H1 (cell line): Measurements from ENCODE around the gene MBLAC2. TPM values are rescaled to one million over a fixed set of nuclear protein-coding genes. Genes with fewer than 3 reads are reported as not detected.

Experiments
- CTCF ChIA-PET: fragments of 300-600 bp; sonication (Branson Sonifier 250); formaldehyde crosslinking; loops from one replicate; lab custom pipeline; 2021; ENCODE audit not compliant: partially characterized antibody; lab: Charles Lee
- POLR2A ChIA-PET: fragments of 300-600 bp; sonication (Branson Sonifier 250); formaldehyde crosslinking; loops from one replicate; lab custom pipeline; 2021; ENCODE audit warnings: inconsistent platforms; ENCODE audit not compliant: partially characterized antibody; lab: Charles Lee
- DNase-seq, 2 experiments: peaks; one replicate each; pipeline versions ENCODE4 v3.0.0 to v3.0.0-alpha.2; 2010 to 2022; ENCODE audit warnings: low spot score in 2 of 2, low read depth in 1 of 2, mixed read lengths in 1 of 2
- FAIRE-seq: peaks from 2 replicates; lab custom pipeline; 2011; peaks lifted over from hg19 to GRCh38; lab: Jason Lieb, UNC
- H2AFZ ChIP-seq: 2 replicates; pipeline ENCODE4 v1.8.1; 2012; ENCODE audit warnings: low read length, inconsistent platforms
- H2AK5ac ChIP-seq: 2 replicates; pipeline ENCODE4 v1.6.1; 2013; ENCODE audit warnings: low read depth, low read length
- H2BK120ac ChIP-seq: replicated peaks from 2 replicates; pipeline ENCODE3; 2013; ENCODE audit warnings: low read depth, low read length, inconsistent platforms
- H2BK12ac ChIP-seq: 2 replicates; pipeline ENCODE4 v1.6.1; 2013; ENCODE audit warnings: low read depth, low read length
- H2BK15ac ChIP-seq: 2 replicates; pipeline ENCODE4 v1.6.1; 2013; ENCODE audit warnings: low read length
- H2BK20ac ChIP-seq: 2 replicates; pipeline ENCODE4 v1.6.1; 2013; ENCODE audit warnings: low read length
- H2BK5ac ChIP-seq: 2 replicates; pipeline ENCODE4 v1.6.1; 2013; ENCODE audit warnings: low read depth, low read length
- H3K14ac ChIP-seq: 2 replicates; pipeline ENCODE4 v1.6.1; 2013; ENCODE audit warnings: inconsistent platforms; ENCODE audit not compliant: insufficient read length
- H3K18ac ChIP-seq: 2 replicates; pipeline ENCODE4 v1.6.1; 2013; ENCODE audit warnings: low read length; ENCODE audit errors: extremely low read depth
- H3K23ac ChIP-seq: 2 replicates; pipeline ENCODE4 v1.6.1; 2013; ENCODE audit warnings: inconsistent platforms; ENCODE audit not compliant: insufficient read length
- H3K23me2 ChIP-seq: 2 replicates; pipeline ENCODE4 v1.6.1; 2013; ENCODE audit warnings: low read depth, low read length
- H3K27ac ChIP-seq: 2 replicates; pipeline ENCODE4 v1.6.1; 2011; ENCODE audit warnings: low read depth, low read length, inconsistent platforms
- H3K27me3 ChIP-seq, 4 experiments: replicated peaks in 1 of 4; 1 replicate in 1 of 4; 2 replicates in 3 of 4; pipeline versions ENCODE4 v1.6.1 to v1.8.1; 2011 to 2013; ENCODE audit warnings: low read length in 3 of 4, mild to moderate bottlenecking in 3 of 4, inconsistent platforms in 2 of 4, mixed read lengths in 2 of 4, moderate library complexity in 1 of 4; ENCODE audit not compliant: control insufficient read depth in 3 of 4, insufficient read depth in 3 of 4; ENCODE audit errors: extremely low read depth in 1 of 4
- H3K36me3 ChIP-seq, 4 experiments: 2 replicates each; pipeline versions ENCODE4 v1.6.1 to v1.8.1; 2011 to 2013; ENCODE audit warnings: mild to moderate bottlenecking in 4 of 4, low read length in 3 of 4, moderate library complexity in 2 of 4, control low read depth in 1 of 4, inconsistent platforms in 1 of 4; ENCODE audit not compliant: insufficient read depth in 4 of 4, control insufficient read depth in 2 of 4
- H3K4ac ChIP-seq: replicated peaks from 2 replicates; pipeline ENCODE3; 2013; ENCODE audit warnings: low read length, low read depth, mixed read lengths, inconsistent platforms; ENCODE audit not compliant: insufficient read length
- H3K4me1 ChIP-seq, 4 experiments: replicated peaks in 1 of 4; 1 replicate in 1 of 4; 2 replicates in 3 of 4; pipeline versions ENCODE4 v1.6.1 to v1.8.1; 2011 to 2013; ENCODE audit warnings: low read length in 3 of 4, inconsistent platforms in 2 of 4, mixed read lengths in 1 of 4; ENCODE audit not compliant: insufficient read depth in 4 of 4, control insufficient read depth in 3 of 4
- H3K4me2 ChIP-seq, 2 experiments: 2 replicates each; pipeline versions ENCODE4 v1.6.1 to v1.8.1; 2011 to 2013; ENCODE audit warnings: low read depth in 2 of 2, low read length in 2 of 2, control low read depth in 1 of 2, inconsistent platforms in 1 of 2, mild to moderate bottlenecking in 1 of 2; ENCODE audit not compliant: insufficient read depth in 1 of 2
- H3K4me3 ChIP-seq, 4 experiments: fragments of 200-600, 300-600 bp in 1 of 4; sonication (generic), shearing (Covaris generic), sonication (Bioruptor Twin) in 1 of 4; 2 replicates each; pipeline versions ENCODE4 v1.5.1 to v1.8.1; 2011 to 2016; ENCODE audit warnings: low read length in 4 of 4, low read depth in 3 of 4, control low read depth in 2 of 4, inconsistent platforms in 2 of 4, mild to moderate bottlenecking in 2 of 4, mixed read lengths in 1 of 4, moderate library complexity in 1 of 4; ENCODE audit not compliant: insufficient read depth in 2 of 4; ENCODE audit errors: extremely low read depth in 1 of 4
- H3K56ac ChIP-seq: replicated peaks from 2 replicates; pipeline ENCODE3; 2013; ENCODE audit warnings: low read depth, mild to moderate bottlenecking, mixed read lengths, low read length, inconsistent platforms; ENCODE audit not compliant: insufficient read length
- H3K79me1 ChIP-seq: 2 replicates; pipeline ENCODE4 v1.6.1; 2013; ENCODE audit warnings: low read depth, low read length, control low read depth
- H3K79me2 ChIP-seq, 2 experiments: 2 replicates each; pipeline versions ENCODE4 v1.6.1 to v1.8.1; 2012 to 2013; ENCODE audit warnings: low read length in 2 of 2, mild to moderate bottlenecking in 2 of 2, inconsistent platforms in 1 of 2; ENCODE audit not compliant: insufficient read depth in 2 of 2, control insufficient read depth in 1 of 2
- H3K9ac ChIP-seq, 4 experiments: replicated peaks in 1 of 4; 1 replicate in 1 of 4; 2 replicates in 3 of 4; pipeline versions ENCODE4 v1.6.1 to v1.8.1; 2011 to 2013; ENCODE audit warnings: low read depth in 3 of 4, low read length in 3 of 4, control low read depth in 2 of 4, mild to moderate bottlenecking in 2 of 4, moderate library complexity in 2 of 4, inconsistent platforms in 1 of 4; ENCODE audit errors: extremely low read depth in 1 of 4
- H3K9me3 ChIP-seq, 2 experiments: 2 replicates each; pipeline versions ENCODE4 v1.6.1 to v1.8.1; 2012 to 2013; ENCODE audit warnings: mild to moderate bottlenecking in 2 of 2, moderate library complexity in 2 of 2, control low read depth in 1 of 2, inconsistent platforms in 1 of 2, low read depth in 1 of 2, low read length in 1 of 2, mixed read lengths in 1 of 2; ENCODE audit not compliant: insufficient read depth in 2 of 2
- H4K20me1 ChIP-seq, 2 experiments: replicated peaks in 1 of 2; 2 replicates each; pipeline versions ENCODE3 to v1.8.1; 2011 to 2013; ENCODE audit warnings: inconsistent platforms in 2 of 2, low read length in 2 of 2, mild to moderate bottlenecking in 1 of 2; ENCODE audit not compliant: insufficient read depth in 2 of 2, control insufficient read depth in 1 of 2
- H4K5ac ChIP-seq: 2 replicates; pipeline ENCODE4 v1.6.1; 2013; ENCODE audit warnings: low read length, low read depth, mixed read lengths, inconsistent platforms; ENCODE audit not compliant: insufficient read length
- H4K8ac ChIP-seq: 2 replicates; pipeline ENCODE4 v1.8.0; 2013; ENCODE audit warnings: mild to moderate bottlenecking, moderate library complexity, low read length, inconsistent platforms; ENCODE audit not compliant: insufficient read depth; ENCODE audit errors: extremely low read depth
- H4K91ac ChIP-seq: replicated peaks from 2 replicates; pipeline ENCODE3; 2013; ENCODE audit warnings: low read length, mixed read lengths, inconsistent platforms; ENCODE audit not compliant: insufficient read length
- CBX5 ChIP-seq: fragments of 300-800, 300-1000 bp; sonication (generic); IDR thresholded peaks from 2 replicates; pipeline ENCODE4 v1.7.1; 2016; ENCODE audit warnings: antibody characterized with exemption, low read length, low read depth
- E2F6 ChIP-seq: IDR thresholded peaks from 2 replicates; pipeline ENCODE4 v1.6.1; 2012; ENCODE audit warnings: inconsistent platforms
- EZH2 ChIP-seq: fragments of 200-600 bp; sonication (generic); IDR thresholded peaks from 2 replicates; pipeline ENCODE4 v1.7.1; 2012; ENCODE audit warnings: low read depth, mild to moderate bottlenecking, moderate library complexity, low read length, inconsistent platforms; ENCODE audit not compliant: severe bottlenecking
- GABPA ChIP-seq: IDR thresholded peaks from 2 replicates; pipeline ENCODE4 v1.6.1; 2011; ENCODE audit warnings: mild to moderate bottlenecking, low read length, moderate library complexity, borderline replicate concordance; ENCODE audit not compliant: insufficient read depth
- KDM4A ChIP-seq: IDR thresholded peaks from one replicate; pipeline ENCODE4 v1.7.1; 2012; ENCODE audit warnings: low read depth, mild to moderate bottlenecking, moderate library complexity, low read length, inconsistent platforms; ENCODE audit not compliant: severe bottlenecking
- MAX ChIP-seq: IDR thresholded peaks from 2 replicates; pipeline ENCODE4 v1.6.1; 2012; ENCODE audit warnings: inconsistent platforms
- NRF1 ChIP-seq: IDR thresholded peaks from 2 replicates; pipeline ENCODE4 v1.6.1; 2011; ENCODE audit warnings: mild to moderate bottlenecking, low read depth, low read length, improper control_type of control experiment
- SIN3A ChIP-seq, 2 experiments: IDR thresholded peaks in 1 of 2; conservative IDR thresholded peaks in 1 of 2; 2 replicates each; pipeline ENCODE4 v1.6.1; 2011 to 2012; ENCODE audit warnings: low read length in 2 of 2, improper control_type of control experiment in 1 of 2, low read depth in 1 of 2, mild to moderate bottlenecking in 1 of 2
- TCF12 ChIP-seq: IDR thresholded peaks from 2 replicates; pipeline ENCODE4 v1.6.1; 2011; ENCODE audit warnings: low read depth, mild to moderate bottlenecking, low read length
- WGBS, 2 experiments: shearing (Covaris generic) in 1 of 2; methylation state at CpG; one replicate each; pipeline versions ENCODE4 v1.1.6 to v1.1.7; 2013 to 2015; ENCODE audit warnings: low lambda C conversion rate in 2 of 2, mixed read lengths in 2 of 2, inconsistent platforms in 1 of 2, low coverage in 1 of 2, missing lambda C conversion rate in 1 of 2; ENCODE audit not compliant: insufficient replicate concordance in 2 of 2, insufficient coverage in 1 of 2, insufficient read length in 1 of 2; ENCODE audit errors: extremely low coverage in 1 of 2, missing lambda C conversion rate in 1 of 2; 5-methylcytosine and 5-hydroxymethylcytosine counted together
- polyA plus RNA-seq, 7 experiments: library from polyadenylated mRNA; depleted of rRNA in 3 of 7; stranded (reverse) in 5 of 7; unstranded in 2 of 7; fragments of >200 nt in 5 of 7; fragments of 200-250 nt in 2 of 7; gene quantifications; 1 replicate in 5 of 7; 2 replicates in 1 of 7; 4 replicates in 1 of 7; pipeline versions ENCODE4 v1.2.1 to v1.2.3, GENCODE V29; 2011 to 2013; ENCODE audit warnings: missing spikeins in 2 of 7, mixed read lengths in 2 of 7
- total RNA-seq: library from RNA; stranded (reverse); fragmentation: NEBNext Ultra II Directional; extraction: Animal tissue kit (Norgen Biotek cat#: 25700); gene quantifications from 2 replicates; pipeline ENCODE4 v1.2.1, GENCODE V29; 2021

MBLAC2 gene
- total and polyA plus RNA-seq, 2 of the 8 experiments (the other 6 are each of a cell fraction or from before 2014, with no cell fraction given), result 2.8 to 6.7 TPM

- Histone ChIP-seq H3K4ac (peak within 1 kb of the TSS; percentile 91), H2AFZ (peak within 1 kb of the TSS; percentile 97), H4K20me1 (no peaks in the 10 kb centered on the region), H3K4me2 (peak within 1 kb of the TSS; percentile 83 to 86), H3K4me1 (peaks cover 0 to 4% (median 0%) of the 10 kb centered on the region in 4 experiments; a peak in 2 of 7 replicates), H3K4me3 (peak within 1 kb of the TSS; percentile 81 to 96 (median 93)), H2BK120ac (peak within 1 kb of the TSS; percentile 36), H3K14ac (no peak within 1 kb of the TSS), H3K9ac (peak within 1 kb of the TSS; percentile 95 to 97 (median 96)), H3K23ac (no peak within 1 kb of the TSS), H3K79me1 (no peaks in the 10 kb centered on the region), H3K56ac (peak within 1 kb of the TSS; percentile 75), H2BK15ac (peak within 1 kb of the TSS; percentile 89; the same call in 1 of the 2 replicates), H2AK5ac (no peak within 1 kb of the TSS), H2BK12ac (peak within 1 kb of the TSS; percentile 85), H3K27ac (peak within 1 kb of the TSS; percentile 91), H4K5ac (peak within 1 kb of the TSS; percentile 98), H3K36me3 (peaks cover 0 to 22% (median 4%) of the 10 kb centered on the region in 4 experiments; a peak in 4 of 8 replicates), H4K8ac (peak within 1 kb of the TSS; percentile 87; the same call in 1 of the 2 replicates), H3K9me3 (no peaks in the 10 kb centered on the region), H2BK5ac (peak within 1 kb of the TSS; percentile 97), H3K18ac (peak within 1 kb of the TSS; percentile 99), H3K23me2 (peaks cover 11% of the 10 kb centered on the region), H4K91ac (peak within 1 kb of the TSS; percentile 95), H3K79me2 (peaks cover 0 to 17% of the 10 kb centered on the region in 2 experiments; a peak in 2 of 4 replicates), H3K27me3 (no peaks in the 10 kb centered on the region), H2BK20ac (no peak within 1 kb of the TSS)
- DNase-seq (peak; percentile 78 to 88), FAIRE-seq (peak; percentile 91)
- POLR2A ChIA-PET, result interaction anchor here (0.6 to 2.1 kb wide), 32 partner anchors 8 to 871 kb away, joined by 3 to 17 read pairs (median 4); partner anchors contain the start of genes LYSMD3, MBLAC2 and POLR3G
- CTCF ChIA-PET, result interaction anchor here (0.6 to 2.6 kb wide), 9 partner anchors 11 to 144 kb away, joined by 3 to 6 read pairs (median 4); no protein-coding TSS in a partner anchor
- 1% methylated on average over 47 of the region's 51 CpGs; no CpG with 5 or more reads in 1 of the 2 experiments for WGBS, 2 experiments
- peak in 1 of 2 experiments; percentile 58; a peak in 1 of 4 replicates for TF ChIP-seq SIN3A (conservative IDR thresholded peaks at IDR 0.05 in 1 of 2, IDR thresholded peaks at IDR 0.05 in 1 of 2; ENCODE audit: low read depth in 1 of 2, low read length in 2 of 2)
- TF ChIP-seq E2F6, result peak; percentile 85
- no peak for TF ChIP-seq EZH2
- TF ChIP-seq KDM4A, result peak; percentile 91
- TF ChIP-seq CBX5, result no peak
- peak; percentile 92 for TF ChIP-seq MAX
- no peak for TF ChIP-seq TCF12
- no peak for TF ChIP-seq GABPA
- TF ChIP-seq NRF1, result no peak
Observed at GRCh38 chr5:90409318-90410177, 65.0 kb downstream of the MBLAC2 start, which contains the start of gene CETN3. Gene CETN3 (minus strand): TSS chr5:90409756. CDS start chr5:90409661, 95 bp downstream.
